Neural progenitor cell (in vitro differentiated cells): ENCODE measurements around the gene LMTK2. TPM values are rescaled to one million over a fixed set of nuclear protein-coding genes. Genes with fewer than 3 reads are reported as not detected.

ENCODE experiments used
- DNase-seq: peaks from one replicate; pipeline ENCODE4 v3.0.0-alpha.2; 2016; ENCODE audit warnings: low spot score
- H2AFZ ChIP-seq: fragments of 200-600 bp; sonication (generic); replicated peaks from 2 replicates; pipeline ENCODE4 v1.6.1; 2016; ENCODE audit warnings: antibody characterized with exemption
- H3F3A ChIP-seq: fragments of 200-600 bp; sonication (generic); 2 replicates; pipeline ENCODE4 v1.6.1; 2016; ENCODE audit warnings: antibody characterized with exemption, low read depth
- H3K27ac ChIP-seq: fragments of 200-600 bp; sonication (generic); 2 replicates; pipeline ENCODE4 v1.5.1; 2016; ENCODE audit warnings: mild to moderate bottlenecking
- H3K27me3 ChIP-seq: fragments of 200-600 bp; sonication (generic); 2 replicates; pipeline ENCODE4 v1.6.1; 2016; ENCODE audit warnings: mild to moderate bottlenecking, moderate library complexity
- H3K36me3 ChIP-seq: fragments of 200-600 bp; sonication (generic); 2 replicates; pipeline ENCODE4 v1.5.1; 2016
- H3K4me1 ChIP-seq: fragments of 200-600 bp; sonication (generic); 2 replicates; pipeline ENCODE4 v1.6.1; 2016; ENCODE audit warnings: mixed run types
- H3K4me2 ChIP-seq: fragments of 200-600 bp; sonication (generic); 2 replicates; pipeline ENCODE4 v1.6.1; 2016
- H3K4me3 ChIP-seq: fragments of 200-600 bp; sonication (generic); 2 replicates; pipeline ENCODE4 v1.5.1; 2016
- H3K79me2 ChIP-seq: fragments of 200-600 bp; sonication (generic); 2 replicates; pipeline ENCODE4 v1.6.1; 2016; ENCODE audit warnings: low read depth
- H3K9ac ChIP-seq: fragments of 200-600 bp; sonication (generic); 2 replicates; pipeline ENCODE4 v1.6.1; 2016
- H3K9me3 ChIP-seq: fragments of 200-600 bp; sonication (generic); 2 replicates; pipeline ENCODE4 v1.5.1; 2016; ENCODE audit warnings: low read depth
- H4K20me1 ChIP-seq: fragments of 200-600 bp; sonication (generic); 2 replicates; pipeline ENCODE4 v1.6.1; 2016; ENCODE audit warnings: low read depth
- H3K27ac Mint-ChIP-seq: 3 replicates; pipeline ENCODE4 v1.8.0; 2021; ENCODE audit warnings: mixed read lengths
- H3K27me3 Mint-ChIP-seq: 2 replicates; pipeline ENCODE4 v1.8.0; 2022; ENCODE audit warnings: low read depth, mild to moderate bottlenecking, inconsistent platforms, moderate library complexity, mixed read lengths; ENCODE audit not compliant: insufficient read depth
- H3K36me3 Mint-ChIP-seq: 3 replicates; pipeline ENCODE4 v1.8.0; 2021; ENCODE audit warnings: mixed read lengths
- H3K4me1 Mint-ChIP-seq: 3 replicates; pipeline ENCODE4 v1.8.0; 2021; ENCODE audit warnings: mixed read lengths
- H3K4me3 Mint-ChIP-seq: 3 replicates; pipeline ENCODE4 v1.8.0; 2021; ENCODE audit warnings: mild to moderate bottlenecking, moderate library complexity, mixed read lengths
- H3K9me3 Mint-ChIP-seq: 3 replicates; pipeline ENCODE4 v1.8.0; 2020; ENCODE audit warnings: mixed read lengths
- CTCF ChIP-seq: fragments of 200-600 bp; sonication (generic); IDR thresholded peaks from 2 replicates; pipeline ENCODE4 v1.5.1; 2017; ENCODE audit warnings: antibody characterized with exemption, mild to moderate bottlenecking
- EZH2 ChIP-seq: fragments of 200-600 bp; sonication (generic); IDR thresholded peaks from 2 replicates; pipeline ENCODE4 v1.6.1; 2017; ENCODE audit warnings: antibody characterized with exemption, mild to moderate bottlenecking, moderate library complexity
- EZH2phosphoT487 ChIP-seq: fragments of 200-600 bp; sonication (generic); IDR thresholded peaks from 2 replicates; pipeline ENCODE4 v1.6.1; 2017; ENCODE audit warnings: antibody characterized with exemption
- total RNA-seq: library from RNA; depleted of rRNA; stranded (reverse); fragments of >200 nt; gene quantifications from 2 replicates; pipeline ENCODE4 v1.2.3, GENCODE V29; 2015; ENCODE audit warnings: low replicate concordance

The LMTK2 gene
- total RNA-seq, 1 donor from 2014 or later, result 14.1 TPM

GRCh38 chr7:98128346-98128745, 21.7 kb downstream of the LMTK2 start:
- Histone ChIP-seq H3K9me3 (no peaks in the 10 kb centered on the region), H3K4me2 (no peak overlapping the region), H2AFZ (no peak overlapping the region), H4K20me1 (peaks cover 74% of the 10 kb centered on the region), H3K79me2 (peaks cover 77% of the 10 kb centered on the region), H3K27ac (no peak overlapping the region), H3K36me3 (no peaks in the 10 kb centered on the region), H3K4me3 (no peak overlapping the region), H3K4me1 (peaks cover 15% of the 10 kb centered on the region), H3K27me3 (no peaks in the 10 kb centered on the region), H3K9ac (no peak overlapping the region), H3F3A (peaks cover 6% of the 10 kb centered on the region)
- Mint-ChIP-seq H3K9me3 (no peaks in the 10 kb centered on the region), H3K27me3 (no peaks in the 10 kb centered on the region), H3K4me3 (no peak overlapping the region), H3K4me1 (peaks cover 24% of the 10 kb centered on the region), H3K36me3 (peaks cover 2% of the 10 kb centered on the region), H3K27ac (no peak overlapping the region)
- TF ChIP-seq EZH2phosphoT487 (no peak), EZH2 (no peak), CTCF (no peak)
- no peak for DNase-seq

- H3K27ac Mint-ChIP-seq, result no peak overlapping the region
- no peak for TF ChIP-seq EZH2
- TF ChIP-seq CTCF, result no peak
- no peaks in the 10 kb centered on the region for H3K27me3 Mint-ChIP-seq
- H3K27ac ChIP-seq, result no peak overlapping the region
- no peak for DNase-seq
- H3K4me2 ChIP-seq, result no peak overlapping the region
- H3K9ac ChIP-seq, result no peak overlapping the region
- no peaks in the 10 kb centered on the region for H3K27me3 ChIP-seq
- peaks cover 6% of the 10 kb centered on the region for H3F3A ChIP-seq
- peaks cover 22% of the 10 kb centered on the region for H3K4me1 ChIP-seq
- peaks cover 2% of the 10 kb centered on the region for H3K36me3 Mint-ChIP-seq
- H3K4me1 Mint-ChIP-seq, result peaks cover 31% of the 10 kb centered on the region
- H3K79me2 ChIP-seq, result peaks cover 74% of the 10 kb centered on the region
- peaks cover 88% of the 10 kb centered on the region for H4K20me1 ChIP-seq
- no peak overlapping the region for H3K4me3 Mint-ChIP-seq
- H3K4me3 ChIP-seq, result no peak overlapping the region
- H3K9me3 ChIP-seq, result no peaks in the 10 kb centered on the region
- H2AFZ ChIP-seq, result no peak overlapping the region
- H3K36me3 ChIP-seq, result no peaks in the 10 kb centered on the region
- H3K9me3 Mint-ChIP-seq, result no peaks in the 10 kb centered on the region
These were observed 24.3 kb downstream of the LMTK2 start for GRCh38 chr7:98130959-98131358.

GRCh38 chr7:98133181-98133580, 26.5 kb downstream of the LMTK2 start:
- Histone ChIP-seq H3K4me2 (no peak overlapping the region), H3K9me3 (no peaks in the 10 kb centered on the region), H3F3A (peaks cover 6% of the 10 kb centered on the region), H3K4me1 (peaks cover 22% of the 10 kb centered on the region), H3K27ac (no peak overlapping the region), H2AFZ (no peak overlapping the region), H3K9ac (no peak overlapping the region), H3K36me3 (no peaks in the 10 kb centered on the region), H3K4me3 (no peak overlapping the region), H3K79me2 (peaks cover 52% of the 10 kb centered on the region), H3K27me3 (no peaks in the 10 kb centered on the region), H4K20me1 (peaks cover 86% of the 10 kb centered on the region)
- H3K9me3 Mint-ChIP-seq, result no peaks in the 10 kb centered on the region
- DNase-seq, result no peak
- peaks cover 34% of the 10 kb centered on the region for H3K4me1 Mint-ChIP-seq
- no peak for TF ChIP-seq EZH2phosphoT487
- TF ChIP-seq EZH2, result no peak
- no peak for TF ChIP-seq CTCF
- H3K27me3 Mint-ChIP-seq, result no peaks in the 10 kb centered on the region
- H3K36me3 Mint-ChIP-seq, result peaks cover 4% of the 10 kb centered on the region
- no peak overlapping the region for H3K4me3 Mint-ChIP-seq
- no peak overlapping the region for H3K27ac Mint-ChIP-seq
